ENCODE results near the gene GSTA4.
"Not testable (repeated sequence)": the region's sequence is repeated elsewhere in the genome, so short reads cannot be mapped to it uniquely, and the experiment has no call there.

GSTA4 gene

GRCh38 chr6:52965380-52965779 lies 29.7 kb downstream of the GSTA4 start:
- TF ChIP-seq ZNF155 (tag by site-specific recombination; IDR thresholded peaks at IDR 0.05) (no peak), PRDM1 (tag by site-specific recombination; IDR thresholded peaks at IDR 0.05) (no peak), ZNF639 (tag by site-specific recombination; IDR thresholded peaks at IDR 0.05) (no peak), ZNF10 (tag by site-specific recombination; IDR thresholded peaks at IDR 0.05) (no peak), ZNF157 (tag by site-specific recombination; IDR thresholded peaks at IDR 0.05) (no peak), ZBTB7A (tag by site-specific recombination; IDR thresholded peaks at IDR 0.05; ENCODE audit: low read depth) (no peak), OSR2 (tag by site-specific recombination; IDR thresholded peaks at IDR 0.05) (no peak), ZNF354C (tag by site-specific recombination; IDR thresholded peaks at IDR 0.05; ENCODE audit: borderline replicate concordance, low read depth) (no peak), ZNF768 (tag by site-specific recombination; IDR thresholded peaks at IDR 0.05) (no peak), IKZF3 (tag by site-specific recombination; IDR thresholded peaks at IDR 0.05) (no peak), ZNF544 (tag by site-specific recombination; IDR thresholded peaks at IDR 0.05) (no peak)
- Histone ChIP-seq H3K9me3 (ENCODE audit: control insufficient read depth, insufficient read depth, low read depth, low read length) (no peaks in the 10 kb centered on the region), H3K36me3 (ENCODE audit: control insufficient read depth in 2 of 2, insufficient read depth in 1 of 2, low read length in 2 of 2) (no peaks in the 10 kb centered on the region), H3K27ac (ENCODE audit: extremely low read depth, low read depth, low read length) (no peak overlapping the region), H3K4me1 (ENCODE audit: control insufficient read depth, insufficient read depth, low read length) (no peaks in the 10 kb centered on the region), H3K4me3 (ENCODE audit: low read depth, low read length) (no peak overlapping the region)
- ChIA-PET POLR2A (interaction anchor here (0.6 kb wide), 1 partner anchor 350 kb away, joined by 3 read pairs; no protein-coding TSS in a partner anchor), CTCF (interaction anchor here (0.6 to 0.8 kb wide), 2 partner anchors 97 to 241 kb away, joined by 3 to 4 read pairs; no protein-coding TSS in a partner anchor)

- H3K27ac ChIP-seq (ENCODE audit: extremely low read depth, low read depth, low read length), result no peak overlapping the region
- POLR2A ChIA-PET, result no interaction called here
- H3K9me3 ChIP-seq (ENCODE audit: control insufficient read depth, insufficient read depth, low read depth, low read length), result no peaks in the 10 kb centered on the region
- no peaks in the 10 kb centered on the region for H3K36me3 ChIP-seq (ENCODE audit: control insufficient read depth in 2 of 2, insufficient read depth in 1 of 2, low read length in 2 of 2)
- CTCF ChIA-PET, result no interaction called here
- H3K4me3 ChIP-seq (ENCODE audit: low read depth, low read length), result no peak overlapping the region
- H3K4me1 ChIP-seq (ENCODE audit: control insufficient read depth, insufficient read depth, low read length), result no peaks in the 10 kb centered on the region
- TF ChIP-seq ZNF416 (tag by site-specific recombination; IDR thresholded peaks at IDR 0.05), result no peak
Observed at GRCh38 chr6:52964318-52964717, 30.8 kb downstream of the GSTA4 start.

GRCh38 chr6:52962701-52963100 lies 32.4 kb downstream of the GSTA4 start:
- TF ChIP-seq ZNF155 (tag by site-specific recombination; IDR thresholded peaks at IDR 0.05) (no peak), ZNF561 (tag by site-specific recombination; IDR thresholded peaks at IDR 0.05; ENCODE audit: borderline replicate concordance) (no peak), ZNF280D (tag by site-specific recombination; IDR thresholded peaks at IDR 0.05) (no peak), ZNF169 (tag by site-specific recombination; IDR thresholded peaks at IDR 0.05) (no peak), ZNF600 (tag by site-specific recombination; IDR thresholded peaks at IDR 0.05) (no peak), ZNF658 (tag by site-specific recombination; IDR thresholded peaks at IDR 0.05) (no peak), ZNF501 (tag by site-specific recombination; IDR thresholded peaks at IDR 0.05) (no peak)
- POLR2A ChIA-PET, result no interaction called here
- H3K4me1 ChIP-seq (ENCODE audit: control insufficient read depth, insufficient read depth, low read length), result no peaks in the 10 kb centered on the region
- no peaks in the 10 kb centered on the region for H3K9me3 ChIP-seq (ENCODE audit: control insufficient read depth, insufficient read depth, low read depth, low read length)
- no peaks in the 10 kb centered on the region for H3K36me3 ChIP-seq (ENCODE audit: control insufficient read depth in 2 of 2, insufficient read depth in 1 of 2, low read length in 2 of 2)
- no peak overlapping the region for H3K4me3 ChIP-seq (ENCODE audit: low read depth, low read length)
- CTCF ChIA-PET, result interaction anchor here (0.6 kb wide), 1 partner anchor 65 kb away, joined by 3 read pairs; no protein-coding TSS in a partner anchor
- H3K27ac ChIP-seq (ENCODE audit: extremely low read depth, low read depth, low read length), result no peak overlapping the region

GRCh38 chr6:52961022-52961421 lies 34.1 kb downstream of the GSTA4 start:
- H3K4me1 ChIP-seq (ENCODE audit: control insufficient read depth, insufficient read depth, low read length); H3K4me3 ChIP-seq (ENCODE audit: low read depth, low read length); POLR2A ChIA-PET; H3K27ac ChIP-seq (ENCODE audit: extremely low read depth, low read depth, low read length); H3K9me3 ChIP-seq (ENCODE audit: control insufficient read depth, insufficient read depth, low read depth, low read length); H3K36me3 ChIP-seq (ENCODE audit: control insufficient read depth in 2 of 2, insufficient read depth in 1 of 2, low read length in 2 of 2); CTCF ChIA-PET: not testable (repeated sequence)

GRCh38 chr6:52960211-52960610 lies 34.9 kb downstream of the GSTA4 start:
- POLR2A ChIA-PET; H3K9me3 ChIP-seq (ENCODE audit: control insufficient read depth, insufficient read depth, low read depth, low read length): not testable (repeated sequence)

More at GRCh38 chr6:52960211-52960610, 34.9 kb downstream of the GSTA4 start:
- H3K27ac ChIP-seq (ENCODE audit: extremely low read depth, low read depth, low read length); H3K4me1 ChIP-seq (ENCODE audit: control insufficient read depth, insufficient read depth, low read length); CTCF ChIA-PET; H3K36me3 ChIP-seq (ENCODE audit: control insufficient read depth in 2 of 2, insufficient read depth in 1 of 2, low read length in 2 of 2); H3K4me3 ChIP-seq (ENCODE audit: low read depth, low read length): not testable (repeated sequence)
